Left renal pelvis (tissue), 4 donors: ENCODE measurements around the gene B3GNT2. TPM values are rescaled to one million over a fixed set of nuclear protein-coding genes. Genes with fewer than 3 reads are reported as not detected.

Source experiments
- DNase-seq, 4 donors: peaks; one replicate each; pipeline ENCODE4 v3.0.0-alpha.2; 2013; ENCODE audit warnings: low read depth in 4 of 4, low spot score in 3 of 4
- polyA plus RNA-seq, 4 donors: library from polyadenylated mRNA; unstranded; fragments of 120-200 nt; gene quantifications; one replicate each; pipeline ENCODE4 v1.2.1, GENCODE V29; 2013; ENCODE audit not compliant: insufficient read length in 4 of 4

B3GNT2 gene
- polyA plus RNA-seq, 4 donors: 22.9 to 39.7 (median 33.3) TPM

GRCh38 chr2:62202729-62203128 lies 6.8 kb downstream of the B3GNT2 start:
- DNase-seq: no peak

- DNase-seq: no peak
Observed at GRCh38 chr2:62203459-62203858, 7.5 kb downstream of the B3GNT2 start.

GRCh38 chr2:62204998-62205496 lies 9.1 kb downstream of the B3GNT2 start:
- DNase-seq: no peak

- DNase-seq: no peak
Observed at GRCh38 chr2:62205554-62205953, 9.6 kb downstream of the B3GNT2 start.

DNA sequence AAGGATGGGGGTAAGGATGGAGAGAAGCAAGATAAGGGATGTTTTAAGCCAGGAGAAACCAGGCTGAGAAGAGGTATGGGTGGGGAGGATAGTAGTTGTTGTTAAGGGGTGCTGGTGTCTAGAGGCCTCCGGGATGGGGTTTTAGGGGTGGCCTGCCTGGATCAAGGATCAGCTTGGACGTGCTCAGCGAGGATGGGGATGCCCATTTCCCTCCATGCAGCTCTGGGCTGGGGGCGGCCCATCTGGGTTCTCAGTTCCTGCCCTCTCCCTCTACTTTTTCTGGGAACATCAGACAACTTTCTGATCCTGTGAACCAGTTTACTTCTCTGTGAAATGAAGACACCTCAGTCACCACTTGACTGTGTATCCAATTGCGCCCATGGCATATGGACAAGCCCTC lies 10.1 kb downstream of the B3GNT2 start:
- DNase-seq: no peak

GRCh38 chr2:62207491-62207890 lies 11.6 kb downstream of the B3GNT2 start:
- no peak for DNase-seq

DNA sequence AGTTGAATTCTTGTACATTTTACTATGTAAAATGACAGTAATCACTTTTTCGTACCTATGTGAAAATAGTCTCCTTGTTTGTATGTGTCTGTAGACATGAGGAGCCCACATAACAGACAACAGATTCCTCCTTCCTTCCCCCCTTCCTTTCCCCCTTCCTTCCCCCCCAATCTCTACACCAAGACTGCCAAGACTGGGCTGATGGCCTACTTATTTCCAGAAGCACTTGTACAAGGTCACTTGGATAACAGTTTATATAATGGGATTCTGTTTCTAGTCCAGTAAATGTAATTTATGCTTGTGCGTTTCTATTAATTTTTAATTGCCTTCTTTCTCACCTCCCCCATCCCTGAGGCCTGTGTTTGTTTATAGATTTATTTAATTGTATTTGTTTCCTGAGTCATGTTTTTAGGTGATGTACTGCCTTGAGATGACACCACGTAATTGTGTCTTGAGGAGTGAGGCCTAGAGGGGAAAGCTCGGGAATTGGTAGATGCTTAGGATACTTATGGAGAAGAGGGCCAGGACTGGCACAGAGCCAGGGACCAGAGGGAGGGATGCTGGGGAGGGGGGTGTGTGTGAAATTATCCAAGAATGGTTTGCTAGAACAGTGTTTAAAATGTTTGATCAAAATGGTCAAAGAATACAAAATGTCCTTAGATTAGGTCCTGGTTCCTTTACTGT lies 12.3 kb downstream of the B3GNT2 start:
- DNase-seq: no peak

DNA sequence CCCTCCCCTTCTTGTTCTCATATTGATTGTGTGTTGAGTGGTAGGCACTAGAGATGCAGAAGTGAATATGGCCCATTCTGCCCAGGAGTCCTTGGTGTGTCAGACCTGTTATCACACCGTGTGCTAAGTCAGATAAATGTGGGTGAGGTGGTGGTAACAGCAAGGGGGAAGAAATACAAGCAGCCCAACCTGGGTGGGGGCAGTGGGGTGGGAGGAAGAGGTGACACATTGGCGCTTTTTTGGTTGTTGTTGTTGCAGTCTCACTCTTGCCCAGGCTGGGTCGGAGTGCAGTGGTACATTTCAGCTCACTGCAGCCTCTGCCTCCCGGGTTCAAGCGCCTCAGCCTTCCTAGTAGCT lies 12.8 kb downstream of the B3GNT2 start:
- DNase-seq: no peak

DNA sequence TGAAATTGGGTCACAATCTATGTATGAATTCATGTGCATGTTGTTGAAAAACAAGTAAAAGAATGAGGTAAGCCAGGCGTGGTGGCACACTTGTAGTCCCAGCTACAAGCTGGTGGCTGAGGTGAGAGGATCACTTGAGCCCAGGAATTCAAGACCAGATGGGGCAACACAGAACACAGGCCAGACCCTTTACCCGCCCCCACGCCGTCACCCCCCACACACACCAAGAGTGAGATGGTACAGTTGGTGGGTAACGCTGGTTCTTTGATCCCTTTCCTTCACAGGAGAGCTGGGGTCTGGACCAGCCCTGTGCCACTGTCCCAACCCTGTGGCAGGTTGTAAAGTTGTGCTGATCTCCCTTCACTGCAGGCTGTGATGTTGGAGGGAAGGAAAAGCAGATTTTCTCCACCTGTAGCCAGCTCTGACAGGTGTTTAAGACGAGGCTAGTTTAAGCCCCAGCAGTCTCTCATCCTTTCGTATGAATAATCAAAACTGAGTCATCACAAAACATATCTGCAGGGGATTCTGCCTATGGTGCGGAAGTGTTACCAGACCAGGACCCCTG lies 13.6 kb downstream of the B3GNT2 start:
- DNase-seq: no peak

DNA sequence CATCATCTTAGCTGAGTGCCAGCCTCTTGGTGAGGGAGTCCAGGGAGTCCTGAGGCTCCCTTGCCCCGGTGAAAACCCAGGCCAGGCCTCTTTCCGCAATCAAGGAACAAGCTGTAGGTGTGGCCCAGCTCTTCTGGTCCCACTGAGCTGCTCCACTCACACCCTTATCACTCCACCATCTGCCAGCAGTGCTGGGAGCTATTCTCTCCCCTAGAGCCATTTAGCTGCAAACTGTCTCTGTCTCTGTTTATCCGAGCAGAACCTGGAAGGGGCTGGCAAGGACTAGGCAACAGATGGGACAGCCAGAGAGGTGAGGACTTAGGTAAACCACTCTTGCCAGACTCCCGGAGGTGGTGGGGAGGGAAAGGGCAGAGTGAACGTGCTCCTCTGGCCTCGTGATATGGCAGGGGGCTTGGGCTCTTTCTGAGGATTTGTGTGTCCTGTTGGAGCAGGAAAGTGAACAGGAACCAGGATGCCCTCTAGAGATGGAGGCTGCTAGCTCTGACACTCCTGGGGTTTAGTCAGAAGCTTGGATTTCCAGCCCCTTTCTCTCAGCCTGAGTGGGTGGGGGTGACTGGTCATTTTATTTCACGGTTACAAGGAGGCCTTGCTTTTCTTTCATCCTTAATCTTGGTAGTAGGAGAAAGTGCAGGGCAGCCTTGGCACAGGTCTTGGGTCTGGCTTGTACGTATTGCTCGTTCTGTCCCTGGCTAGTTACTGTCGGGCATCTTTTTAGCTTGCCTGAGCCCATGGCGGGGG lies 19.6 kb downstream of the B3GNT2 start:
- no peak for DNase-seq

DNA sequence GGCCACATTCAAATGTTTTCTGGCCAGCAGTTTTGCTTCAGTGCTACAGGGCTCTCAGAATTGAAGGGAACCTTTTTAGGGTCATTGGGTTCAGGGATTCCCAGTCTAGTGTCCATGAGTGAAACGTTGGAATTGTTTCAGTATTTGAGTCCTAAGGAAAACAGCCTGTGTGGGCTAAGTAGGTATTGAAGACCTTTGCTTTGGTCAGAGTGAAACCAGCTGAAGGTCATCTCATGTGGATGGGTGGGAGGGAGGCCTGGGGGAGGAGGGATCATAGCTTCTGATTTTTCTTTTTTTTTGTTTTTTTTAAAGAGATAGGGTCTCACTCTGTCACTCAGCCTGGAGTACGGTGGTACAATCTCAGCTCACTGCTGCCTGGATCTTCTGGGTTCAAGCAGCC lies 20.2 kb downstream of the B3GNT2 start:
- no peak for DNase-seq

DNA sequence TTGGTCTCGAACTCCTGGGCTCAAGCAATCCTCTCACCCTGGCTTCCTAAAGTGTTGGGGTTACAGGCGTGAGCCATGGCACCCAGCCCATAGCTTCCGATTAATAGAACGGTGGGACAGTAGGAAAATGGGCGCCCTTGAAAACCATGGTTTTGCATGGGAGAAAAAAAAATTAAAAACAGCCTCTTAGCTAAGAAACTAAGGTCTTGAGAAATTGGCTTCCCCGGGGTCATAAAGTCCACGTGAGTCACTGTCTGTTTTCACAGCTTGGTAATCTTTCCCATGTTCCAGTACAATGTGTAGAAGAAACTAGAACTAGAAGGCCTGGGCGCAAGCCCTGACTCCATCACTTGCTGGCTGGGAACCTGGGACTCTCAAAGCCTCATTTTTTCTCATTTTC lies 20.7 kb downstream of the B3GNT2 start:
- no peak for DNase-seq

GRCh38 chr2:62217421-62217820 lies 21.5 kb downstream of the B3GNT2 start:
- no peak for DNase-seq

- no peak for DNase-seq
Observed at GRCh38 chr2:62217970-62218369, 22.1 kb downstream of the B3GNT2 start.

DNA sequence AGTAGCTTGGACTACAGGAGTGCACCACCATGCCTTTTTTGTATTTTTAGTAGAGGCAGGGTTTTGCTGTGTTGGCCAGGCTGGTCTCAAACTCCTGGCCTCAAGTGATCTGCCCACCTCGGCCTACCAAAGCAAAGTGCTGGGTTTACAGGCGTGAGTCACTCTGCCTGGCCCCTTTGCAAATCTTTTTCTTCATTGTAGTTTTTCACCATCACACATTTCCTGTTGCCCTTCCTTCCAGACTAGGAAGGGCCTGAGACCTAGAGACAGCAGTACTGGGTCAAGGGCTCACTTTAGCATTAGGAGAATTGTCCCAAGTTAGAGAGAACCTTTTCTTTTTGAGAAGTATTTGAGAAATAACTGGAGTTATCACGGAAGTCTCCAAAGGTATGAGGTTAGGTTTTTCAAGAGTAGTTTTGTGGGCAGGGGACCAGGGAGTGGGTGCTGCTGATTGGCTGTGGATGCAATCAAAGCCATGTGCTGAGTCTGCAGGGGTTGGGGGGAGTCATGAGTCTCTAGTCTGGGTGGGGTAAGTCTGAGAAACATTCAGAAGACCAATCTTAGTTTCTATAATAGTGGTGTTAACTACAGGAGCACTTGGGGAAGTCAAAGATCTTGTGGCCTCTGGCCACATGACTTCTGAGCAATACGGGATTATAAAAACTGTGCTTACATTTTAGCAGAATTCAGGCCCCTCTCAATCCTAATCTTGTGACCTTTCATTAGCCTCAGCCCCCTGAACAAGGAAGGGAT lies 23.7 kb downstream of the B3GNT2 start:
- no peak for DNase-seq

DNA sequence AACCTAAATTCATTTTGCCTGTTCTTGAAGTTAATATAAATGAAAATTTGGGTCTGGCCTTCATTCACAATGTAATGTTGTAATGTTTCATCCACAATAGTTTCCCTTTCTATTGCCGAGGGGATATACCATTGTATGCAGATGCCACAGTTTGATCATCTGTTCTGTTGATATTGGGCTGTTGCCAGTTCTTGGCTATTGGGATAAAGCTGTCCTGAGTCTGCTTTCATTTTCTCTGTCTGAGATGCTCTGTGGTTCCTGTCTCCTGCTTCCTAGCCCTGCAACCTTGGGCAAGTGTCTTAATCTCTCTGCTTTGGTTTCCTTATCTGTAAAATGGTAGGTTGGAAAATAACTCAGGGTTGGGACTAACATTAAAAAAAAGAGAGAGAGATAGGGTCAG lies 25.2 kb downstream of the B3GNT2 start:
- no peak for DNase-seq

GRCh38 chr2:62222171-62222570 lies 26.3 kb downstream of the B3GNT2 start:
- no peak for DNase-seq

- DNase-seq: no peak
Observed at GRCh38 chr2:62222674-62223073, 26.8 kb downstream of the B3GNT2 start.

DNA sequence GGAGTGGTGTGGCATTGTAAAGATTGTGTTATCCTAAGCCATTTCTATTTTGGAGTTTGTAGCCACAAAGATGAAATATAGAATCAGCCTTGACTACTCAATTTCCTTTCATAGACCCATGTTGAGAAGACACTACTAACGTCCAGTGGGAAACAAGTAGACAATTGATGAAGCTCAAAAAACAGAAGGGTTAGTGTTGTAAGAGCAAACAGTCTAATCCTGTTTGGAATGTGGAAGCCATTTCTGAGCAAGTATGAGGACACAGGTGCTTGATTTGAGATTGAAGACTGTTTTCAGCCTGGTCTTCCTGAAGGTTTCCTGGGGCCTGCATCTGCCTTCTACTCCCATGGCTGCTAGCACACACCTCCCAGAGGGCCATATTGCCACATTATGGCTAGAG lies 29.1 kb downstream of the B3GNT2 start:
- no peak for DNase-seq

DNA sequence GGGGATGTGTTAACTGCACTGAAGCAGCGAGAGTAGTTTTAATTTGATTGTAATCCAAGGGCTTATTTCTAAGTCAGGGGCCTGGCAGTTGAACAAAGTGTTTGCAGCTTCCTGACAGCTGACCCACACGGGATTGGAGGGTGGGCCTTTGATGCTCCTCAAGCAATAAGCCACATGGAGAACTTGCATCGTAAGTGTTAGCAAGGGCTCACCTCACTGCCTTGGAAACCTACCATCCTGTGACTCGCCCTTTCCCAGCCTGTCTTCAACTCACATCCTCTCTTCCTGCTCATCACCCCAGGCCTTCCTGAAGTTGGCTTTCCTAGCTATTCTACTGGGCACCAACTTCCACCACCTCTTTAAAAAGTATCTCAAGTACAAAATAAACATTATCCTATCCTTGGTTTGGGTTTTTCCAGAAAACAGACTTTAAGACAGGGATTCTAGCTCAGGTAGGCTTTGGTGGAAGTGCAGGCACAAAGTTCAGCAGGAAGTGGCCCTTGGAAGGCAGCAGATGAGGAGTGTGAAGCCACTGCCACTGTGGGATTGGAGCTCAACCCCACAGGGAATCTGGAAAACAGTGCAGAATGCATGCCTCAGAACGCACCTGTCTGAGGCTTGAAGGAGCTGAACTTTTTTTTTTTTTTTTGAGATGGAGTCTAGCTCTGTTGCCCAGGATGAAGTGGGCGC lies 31.6 kb downstream of the B3GNT2 start:
- DNase-seq: no peak
